Astrocyte of the cerebellum (primary cell): Measurements from ENCODE around the gene FGFRL1.

Experiments
- DNase-seq: peaks from one replicate; pipeline ENCODE4 v3.0.0-alpha.2; 2011; ENCODE audit warnings: low read depth
- H3K4me3 ChIP-seq: 2 replicates; pipeline ENCODE4 v1.5.1; 2011; ENCODE audit warnings: mild to moderate bottlenecking, low read depth, low read length, moderate library complexity
- in situ Hi-C: cut with HindIII; loops from 2 replicates; pipeline ENCODE4 v1.10.0; 2017; ENCODE audit warnings: low sequenced_read_pairs
- TF ChIP-seq, protein P1 (sequence below): IDR thresholded peaks from 2 replicates; pipeline ENCODE4 v1.5.1; 2012; ENCODE audit warnings: low read length, low read depth, moderate library complexity, mild to moderate bottlenecking; ENCODE audit errors: missing control alignments

FGFRL1 gene

DNA sequence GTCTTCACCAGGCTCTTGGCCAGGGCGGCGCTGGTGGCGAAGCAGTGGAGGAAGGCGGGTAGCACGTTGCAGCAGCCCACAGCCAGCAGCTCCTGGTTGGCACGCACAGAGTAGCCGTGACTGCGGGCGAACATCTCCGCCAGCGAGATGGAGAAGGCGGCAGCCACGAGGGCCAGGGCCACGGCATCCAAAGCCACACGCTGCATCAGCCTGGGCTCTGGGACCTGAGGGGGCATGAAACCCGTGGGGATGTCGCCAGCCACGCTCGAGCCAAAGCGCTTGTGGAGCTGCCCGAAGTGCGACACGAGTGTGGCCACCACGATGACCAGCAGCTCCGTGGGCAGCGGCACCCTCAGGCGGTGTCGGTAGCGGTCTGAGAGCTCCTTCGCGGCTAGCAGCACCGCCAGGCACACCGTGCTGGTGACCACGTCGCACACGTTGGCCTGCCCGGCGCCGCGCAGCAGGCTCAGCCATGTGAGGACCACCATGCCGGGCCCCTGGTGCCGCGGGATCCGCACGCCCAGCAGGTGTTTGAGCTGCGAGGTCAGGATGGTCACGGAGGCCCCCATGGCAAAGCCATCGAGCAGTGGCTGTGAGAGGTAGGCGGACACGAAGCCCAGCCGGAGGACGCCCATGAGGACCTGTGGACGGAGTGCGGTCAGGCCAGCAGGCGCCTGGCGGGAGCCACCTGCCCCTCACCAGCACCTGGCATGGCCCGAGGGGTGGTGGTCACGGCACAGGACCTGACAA, 21.5 kb upstream of the FGFRL1 start:
- in situ Hi-C loops, result no loop called here
- DNase-seq, result no peak
- TF ChIP-seq, protein P1, sequence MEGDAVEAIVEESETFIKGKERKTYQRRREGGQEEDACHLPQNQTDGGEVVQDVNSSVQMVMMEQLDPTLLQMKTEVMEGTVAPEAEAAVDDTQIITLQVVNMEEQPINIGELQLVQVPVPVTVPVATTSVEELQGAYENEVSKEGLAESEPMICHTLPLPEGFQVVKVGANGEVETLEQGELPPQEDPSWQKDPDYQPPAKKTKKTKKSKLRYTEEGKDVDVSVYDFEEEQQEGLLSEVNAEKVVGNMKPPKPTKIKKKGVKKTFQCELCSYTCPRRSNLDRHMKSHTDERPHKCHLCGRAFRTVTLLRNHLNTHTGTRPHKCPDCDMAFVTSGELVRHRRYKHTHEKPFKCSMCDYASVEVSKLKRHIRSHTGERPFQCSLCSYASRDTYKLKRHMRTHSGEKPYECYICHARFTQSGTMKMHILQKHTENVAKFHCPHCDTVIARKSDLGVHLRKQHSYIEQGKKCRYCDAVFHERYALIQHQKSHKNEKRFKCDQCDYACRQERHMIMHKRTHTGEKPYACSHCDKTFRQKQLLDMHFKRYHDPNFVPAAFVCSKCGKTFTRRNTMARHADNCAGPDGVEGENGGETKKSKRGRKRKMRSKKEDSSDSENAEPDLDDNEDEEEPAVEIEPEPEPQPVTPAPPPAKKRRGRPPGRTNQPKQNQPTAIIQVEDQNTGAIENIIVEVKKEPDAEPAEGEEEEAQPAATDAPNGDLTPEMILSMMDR, result no peak
- no peak overlapping the region for H3K4me3 ChIP-seq

DNA sequence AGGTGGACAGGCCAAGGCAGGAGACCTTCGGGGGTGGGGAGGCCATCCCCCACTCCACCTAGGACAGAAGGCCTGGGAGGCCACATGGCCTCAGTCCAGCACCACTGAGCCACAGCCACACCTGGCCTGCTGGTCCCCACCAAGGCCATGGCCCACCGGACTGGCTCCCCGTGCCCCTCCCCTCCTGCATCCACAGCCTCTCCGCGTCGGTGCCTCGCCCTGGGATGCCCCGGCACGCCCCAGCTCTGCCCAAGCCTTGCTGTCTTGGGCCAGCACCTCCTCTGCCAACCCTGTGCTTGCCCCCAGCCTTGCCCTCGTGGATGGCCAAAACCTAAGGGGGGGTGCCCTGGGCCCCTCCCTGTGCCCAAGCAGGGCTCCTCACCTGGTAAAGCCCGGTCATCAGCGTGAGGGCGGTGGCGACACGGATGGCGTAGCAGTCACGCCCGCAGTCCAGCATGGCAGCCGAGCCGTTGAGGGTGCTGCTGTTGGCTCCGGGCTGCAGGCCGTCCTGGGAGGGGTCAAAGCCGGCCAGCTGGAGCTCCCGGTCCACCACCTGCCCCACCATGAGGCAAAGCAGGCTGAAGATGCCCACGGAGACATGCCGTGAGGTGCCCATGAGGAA, 20.6 kb upstream of the FGFRL1 start:
- H3K4me3 ChIP-seq, result no peak overlapping the region
- DNase-seq, result no peak
- in situ Hi-C loops, result no loop called here
- TF ChIP-seq, protein P1, result no peak

DNA sequence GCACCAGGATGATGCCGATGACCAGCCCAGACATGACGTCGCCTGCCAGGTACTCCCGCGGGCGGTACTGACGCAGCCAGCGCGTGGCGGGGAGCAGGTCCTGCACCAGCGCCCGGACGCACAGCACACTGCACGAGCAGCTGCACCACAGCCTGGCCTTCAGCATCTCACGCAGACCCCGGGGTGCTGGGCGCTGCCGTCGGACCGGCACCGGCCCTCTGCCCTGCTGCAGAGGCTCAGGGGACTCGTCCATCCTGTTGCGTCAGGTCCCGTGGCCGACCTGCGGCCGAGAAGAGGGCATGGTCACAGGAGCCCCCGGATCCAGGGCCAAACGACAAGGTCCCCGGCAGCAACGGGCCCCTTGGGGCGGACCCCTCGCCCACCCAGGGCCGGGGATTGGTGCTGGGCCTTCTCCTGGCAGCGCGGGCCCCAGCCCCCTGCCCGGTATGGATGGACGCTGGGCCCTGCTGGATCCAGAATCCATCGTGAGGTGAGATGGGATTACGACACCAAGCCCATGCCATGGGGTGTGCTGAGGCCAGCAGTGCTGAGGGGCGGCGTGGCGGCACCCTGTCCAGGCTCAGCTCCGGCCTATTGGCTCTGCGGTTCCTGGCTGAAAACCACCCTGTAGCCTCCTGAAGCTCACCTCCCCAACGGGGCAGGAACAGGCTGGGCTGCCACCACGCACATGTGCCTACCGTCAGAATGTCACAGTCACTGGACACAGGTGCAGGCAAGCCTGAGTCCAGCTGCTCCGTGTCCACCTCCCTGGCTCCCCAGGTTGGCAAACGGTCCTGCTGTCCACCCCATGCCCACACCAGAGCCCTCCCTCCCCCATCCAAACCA, 19.8 kb upstream of the FGFRL1 start:
- TF ChIP-seq, protein P1, result no peak
- no peak overlapping the region for H3K4me3 ChIP-seq
- in situ Hi-C loops, result no loop called here
- DNase-seq, result no peak

DNA sequence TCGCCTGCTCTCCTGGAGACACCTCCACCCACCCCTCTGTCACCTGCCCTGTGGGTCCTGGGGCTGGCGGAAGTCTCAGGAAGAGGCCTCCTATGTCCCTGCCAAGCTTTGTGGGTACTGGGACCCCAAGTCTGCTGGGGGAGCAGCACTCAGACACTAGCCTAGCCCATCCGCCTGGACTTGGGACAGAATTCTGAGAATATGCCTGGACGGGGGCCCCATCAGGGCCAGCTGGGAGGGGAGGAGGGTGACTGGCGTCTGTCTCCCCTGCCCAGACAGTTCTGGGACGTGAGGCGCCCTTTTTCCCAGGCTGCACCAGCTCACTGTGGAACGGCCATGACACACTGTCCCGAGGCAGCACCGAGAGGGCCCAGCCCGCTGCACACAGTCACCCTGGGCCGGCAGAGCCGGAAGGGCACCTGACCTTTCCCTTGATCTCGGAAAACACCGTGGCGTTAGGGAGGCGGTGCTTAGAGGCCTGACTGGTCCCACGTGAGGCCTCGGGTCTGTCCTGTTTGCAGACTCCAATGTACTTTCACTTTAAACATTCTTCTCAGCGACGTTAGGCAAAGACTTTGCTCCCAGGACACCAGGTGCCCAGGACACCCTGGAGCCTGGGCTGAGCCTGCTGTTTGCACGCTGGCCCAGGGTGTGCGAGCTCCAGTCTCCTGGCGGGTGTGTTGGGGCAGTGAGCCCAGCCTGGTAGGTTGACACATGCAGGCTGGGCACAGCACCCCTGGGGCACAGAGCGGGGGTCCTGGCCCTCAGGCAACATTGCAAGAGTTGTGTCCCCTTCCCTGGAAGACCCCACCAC, 18.9 kb upstream of the FGFRL1 start:
- no peak for DNase-seq
- no peak overlapping the region for H3K4me3 ChIP-seq
- TF ChIP-seq, protein P1, result no peak
- in situ Hi-C loops, result no loop called here

DNA sequence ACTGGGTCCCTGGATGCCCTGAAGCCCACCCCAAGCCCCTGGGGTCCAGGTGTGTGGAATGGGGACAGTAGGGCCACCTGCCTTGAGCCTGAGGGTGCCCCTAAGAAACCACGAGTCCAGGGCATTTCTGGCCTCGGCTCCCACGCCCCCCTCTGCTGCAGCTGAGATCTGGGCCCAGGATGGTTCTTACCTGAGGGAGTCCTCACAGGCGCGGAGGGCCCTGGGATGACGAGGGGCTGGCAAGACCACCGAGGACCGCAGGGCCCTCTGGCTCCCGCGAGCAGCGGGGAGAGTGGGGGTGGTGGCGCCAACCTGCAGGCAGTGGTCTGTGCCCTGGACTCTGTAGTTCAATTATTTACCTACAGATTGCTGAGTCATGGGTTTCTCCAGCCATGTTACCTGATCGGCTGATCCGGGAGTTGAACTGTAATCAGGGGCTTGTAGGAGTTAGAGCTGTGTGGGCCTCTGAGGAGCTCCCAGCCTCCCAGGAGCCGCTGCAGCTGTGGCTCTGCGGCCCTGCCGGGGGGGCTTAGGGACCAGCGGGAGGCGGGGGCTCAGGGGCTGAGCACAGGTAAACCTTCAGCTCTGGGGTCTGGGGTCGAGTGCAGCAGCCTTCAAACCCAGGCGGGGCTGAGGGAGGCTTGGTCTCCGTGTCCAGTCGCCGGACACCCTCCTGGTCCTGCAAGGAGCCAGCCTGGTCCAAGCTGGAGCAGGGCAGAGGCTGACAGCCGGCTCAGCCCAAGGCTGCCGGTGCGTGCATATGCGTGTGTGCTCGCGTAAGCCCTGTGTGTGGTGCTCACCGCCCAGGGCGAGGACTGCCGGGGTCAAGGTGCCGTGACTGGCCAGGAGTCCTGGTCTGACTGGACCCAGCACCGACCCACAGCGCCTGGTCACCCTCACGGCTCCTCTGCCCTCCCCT, 18.1 kb upstream of the FGFRL1 start, which contains the start of gene SLC26A1:
Gene SLC26A1 (minus strand): TSS at position 294 of the 919 bp plus-strand sequence. CDS start 1,701 bp downstream, outside the sequence.
- in situ Hi-C loops, result no loop called here
- TF ChIP-seq, protein P1, result no peak
- no peak for DNase-seq
- no peak within 1 kb of the TSS for H3K4me3 ChIP-seq
